Measurements from ENCODE around the gene KDM5C. TPM values are rescaled to one million over a fixed set of nuclear protein-coding genes. Genes with fewer than 3 reads are reported as not detected.

The KDM5C gene
- total RNA-seq, 1 donor: 76.4 TPM

DNA sequence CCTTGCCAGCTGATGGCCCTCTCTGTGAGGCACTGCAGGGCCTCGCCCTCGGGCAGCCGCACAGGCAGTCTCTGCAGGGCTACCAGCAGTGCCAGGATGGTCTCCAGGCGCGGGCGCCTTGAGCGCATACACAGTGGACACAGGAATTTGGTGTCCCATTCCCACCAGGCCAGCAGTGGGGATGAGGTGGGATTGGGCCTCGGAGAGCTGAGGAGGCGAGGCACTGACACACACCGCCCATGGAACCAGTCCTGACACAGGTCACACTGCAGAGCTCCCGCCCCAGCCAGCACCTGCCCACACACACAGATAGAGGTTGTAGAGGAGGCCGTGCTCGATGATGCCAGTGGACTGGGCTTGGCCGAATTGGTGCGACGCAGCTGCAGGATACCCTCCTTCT is 30.7 kb downstream of the KDM5C start:
- H3K4me3 ChIP-seq (ENCODE audit: low read depth, low read length): no peak overlapping the region
- TF ChIP-seq CTCF (IDR thresholded peaks at IDR 0.05; ENCODE audit: insufficient read depth, low read length): no peak
- DNase-seq (ENCODE audit: low read depth): no peak

DNA sequence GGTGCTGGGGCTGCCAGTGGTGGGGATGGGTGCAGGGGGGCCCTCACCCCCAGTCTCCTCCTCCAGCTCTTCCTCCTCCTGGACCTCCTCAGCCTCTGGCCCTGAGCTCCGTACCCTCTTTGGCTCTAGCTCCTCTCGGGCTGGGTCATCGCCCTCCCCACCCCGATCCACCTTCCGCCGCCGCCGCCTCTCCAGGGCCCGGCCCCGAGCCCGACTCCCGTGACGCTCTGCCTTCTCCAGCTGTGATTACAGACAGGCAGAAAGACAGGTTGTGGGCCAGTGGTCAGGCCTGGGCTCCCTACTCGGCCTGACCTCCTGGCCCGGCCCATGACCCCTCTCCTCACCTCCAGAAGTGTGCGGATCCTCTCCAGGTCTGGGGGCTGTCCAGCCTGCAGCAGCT is 31.9 kb downstream of the KDM5C start:
- no peak for TF ChIP-seq CTCF (IDR thresholded peaks at IDR 0.05; ENCODE audit: insufficient read depth, low read length)
- DNase-seq (ENCODE audit: low read depth): no peak
- H3K4me3 ChIP-seq (ENCODE audit: low read depth, low read length): no peak overlapping the region

DNA sequence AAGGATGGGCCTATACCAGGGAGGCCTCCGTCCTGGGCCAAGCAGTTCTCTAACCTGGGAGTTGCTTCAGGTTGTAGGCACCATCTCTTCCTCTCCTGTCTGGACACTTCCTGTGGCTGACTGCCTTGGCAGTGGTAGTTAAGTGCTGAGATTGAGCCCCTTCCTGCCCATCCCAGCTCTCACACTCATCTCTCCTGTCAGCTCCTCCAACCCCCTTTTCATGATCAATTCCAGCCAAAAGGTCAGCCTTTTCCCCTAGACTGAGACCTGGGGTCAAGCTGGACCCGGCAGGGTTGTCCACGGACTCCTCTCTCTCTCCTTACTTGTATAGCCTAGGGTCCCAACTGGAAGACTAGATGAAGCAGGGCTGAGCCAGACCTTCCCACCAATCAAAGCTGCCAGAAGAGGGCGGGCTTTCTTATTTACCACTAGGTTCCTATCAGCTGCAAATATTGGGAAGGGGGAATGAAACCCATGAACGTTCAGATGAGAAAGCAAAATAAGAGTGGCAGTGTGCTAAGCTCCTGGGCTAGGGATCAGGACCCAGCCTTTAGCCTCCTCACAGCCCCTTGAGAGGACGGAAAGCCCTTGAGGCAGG is 34.5 kb downstream of the KDM5C start:
- no peak overlapping the region for H3K4me3 ChIP-seq (ENCODE audit: low read depth, low read length)
- DNase-seq (ENCODE audit: low read depth): no peak
- TF ChIP-seq CTCF (IDR thresholded peaks at IDR 0.05; ENCODE audit: insufficient read depth, low read length): peak; percentile 15

GRCh38 chrX:53188763-53189162 is 36.2 kb downstream of the KDM5C start:
- no peak for TF ChIP-seq CTCF (IDR thresholded peaks at IDR 0.05; ENCODE audit: insufficient read depth, low read length)
- no peak for DNase-seq (ENCODE audit: low read depth)
- H3K4me3 ChIP-seq (ENCODE audit: low read depth, low read length): no peak overlapping the region

- no peak overlapping the region for H3K4me3 ChIP-seq (ENCODE audit: low read depth, low read length)
- TF ChIP-seq CTCF (IDR thresholded peaks at IDR 0.05; ENCODE audit: insufficient read depth, low read length): no peak
- no peak for DNase-seq (ENCODE audit: low read depth)
Measured at GRCh38 chrX:53186351-53186750, 38.7 kb downstream of the KDM5C start.

GRCh38 chrX:53184836-53185235 is 40.2 kb downstream of the KDM5C start:
- no peak overlapping the region for H3K4me3 ChIP-seq (ENCODE audit: low read depth, low read length)
- DNase-seq (ENCODE audit: low read depth): no peak
- TF ChIP-seq CTCF (IDR thresholded peaks at IDR 0.05; ENCODE audit: insufficient read depth, low read length): no peak

DNA sequence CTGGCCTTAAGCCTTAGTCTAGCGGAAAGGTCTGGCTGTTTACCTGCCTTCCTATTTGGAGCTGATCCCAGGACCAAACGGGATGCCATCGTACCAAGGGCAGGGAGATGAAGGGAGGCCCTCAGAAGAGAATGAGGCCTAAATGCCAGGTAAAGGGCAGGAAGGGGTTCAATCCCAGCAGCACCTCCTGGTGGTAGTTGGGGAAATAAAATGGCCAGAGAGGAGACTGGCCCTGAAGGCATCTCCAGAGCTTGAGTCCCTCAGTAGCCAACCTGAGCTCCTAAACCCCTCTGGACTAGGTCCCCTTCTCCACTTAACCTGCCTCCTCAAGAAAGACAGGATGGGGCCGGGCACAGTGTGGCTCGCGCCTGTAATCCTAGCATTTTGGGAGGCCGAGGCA is 53.7 kb downstream of the KDM5C start:
- no peak overlapping the region for H3K4me3 ChIP-seq (ENCODE audit: low read depth, low read length)
- DNase-seq (ENCODE audit: low read depth): no peak
- TF ChIP-seq CTCF (IDR thresholded peaks at IDR 0.05; ENCODE audit: insufficient read depth, low read length): no peak

Measured in fibroblast of the aortic adventitia (primary cell).